GM19438 (cell line): ENCODE results near the gene TCTA.
A peak's percentile ranks its signal among the peaks of the same experiment; 100 is the strongest.

Source experiments
- ATAC-seq: cut with Tn5 transposase; IDR thresholded peaks from one replicate; pipeline ENCODE4 v1.9.1; 2021; ENCODE audit warnings: low read depth; ENCODE audit not compliant: unreplicated experiment

Gene TCTA

DNA sequence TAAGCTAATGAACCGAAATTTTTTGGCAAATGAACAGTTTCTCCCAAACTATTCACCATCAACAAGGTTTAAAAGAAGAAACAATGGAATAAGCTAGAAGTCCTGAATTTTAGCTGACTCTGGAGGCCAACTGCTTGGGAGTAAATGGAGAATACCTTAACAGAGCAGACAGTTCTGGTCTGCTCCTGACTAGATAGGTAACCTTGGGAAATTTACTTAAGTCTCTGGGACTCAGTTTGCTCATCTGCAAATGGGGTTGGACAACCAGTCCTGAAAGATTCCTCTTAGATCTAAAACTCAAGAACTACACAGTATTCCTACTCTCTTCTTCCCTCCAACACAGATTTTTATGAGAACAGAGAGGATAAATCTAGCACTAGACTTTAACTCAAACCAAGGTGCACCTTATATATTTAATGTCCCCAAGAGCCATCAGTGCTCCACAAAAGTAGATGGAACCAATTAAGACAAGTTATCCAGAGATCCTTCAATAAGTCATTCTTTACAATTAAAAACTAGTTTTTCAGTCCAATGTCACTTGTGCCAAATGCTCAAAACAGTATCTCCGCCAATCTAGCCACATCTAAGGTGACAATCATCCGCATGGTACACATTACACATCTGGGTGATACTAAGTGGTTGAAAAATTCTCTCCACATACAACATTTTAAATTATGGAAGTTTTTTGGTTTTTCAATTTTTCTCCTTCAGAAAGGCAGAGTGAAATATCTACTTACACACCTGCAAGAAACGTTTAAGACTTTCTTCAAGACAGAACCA lies 2.0 kb upstream of the TCTA start:
- ATAC-seq, result no peak

DNA sequence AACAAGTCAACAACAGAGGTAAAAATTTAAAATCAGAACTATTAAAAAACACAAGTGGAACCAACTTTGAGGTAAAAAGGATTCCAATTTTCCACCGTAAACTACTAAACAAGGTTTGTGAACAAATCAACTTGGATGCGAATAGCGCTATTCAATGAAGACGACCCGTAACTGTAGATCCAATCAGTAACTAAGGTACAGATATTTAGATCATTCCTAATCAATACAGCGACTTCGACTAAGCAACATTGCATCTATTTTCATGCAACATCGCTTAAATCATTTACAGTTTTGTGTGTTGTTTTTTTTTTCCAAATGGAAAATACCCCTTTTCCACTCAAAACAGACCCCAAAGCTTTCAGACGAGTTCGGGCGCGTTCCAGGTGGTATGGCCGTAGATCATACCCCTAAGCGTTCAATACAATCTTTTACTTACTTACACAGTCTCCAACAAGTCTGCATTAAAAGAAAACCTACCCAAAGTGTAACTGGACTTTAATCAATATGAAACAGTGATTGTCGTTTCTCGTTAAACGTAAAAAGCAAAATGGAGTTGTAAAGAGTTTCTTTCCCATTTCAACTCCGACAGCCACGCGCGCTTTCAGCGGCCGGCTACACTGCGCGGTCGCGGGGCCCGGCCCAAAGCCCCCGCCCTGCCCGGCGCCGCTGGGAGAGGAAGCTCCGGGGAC lies 1.2 kb upstream of the TCTA start:
- ATAC-seq, result no peak

GRCh38 chr3:49411535-49411967 lies 672 bp upstream of the TCTA start:
- ATAC-seq, result peak; percentile 28

DNA sequence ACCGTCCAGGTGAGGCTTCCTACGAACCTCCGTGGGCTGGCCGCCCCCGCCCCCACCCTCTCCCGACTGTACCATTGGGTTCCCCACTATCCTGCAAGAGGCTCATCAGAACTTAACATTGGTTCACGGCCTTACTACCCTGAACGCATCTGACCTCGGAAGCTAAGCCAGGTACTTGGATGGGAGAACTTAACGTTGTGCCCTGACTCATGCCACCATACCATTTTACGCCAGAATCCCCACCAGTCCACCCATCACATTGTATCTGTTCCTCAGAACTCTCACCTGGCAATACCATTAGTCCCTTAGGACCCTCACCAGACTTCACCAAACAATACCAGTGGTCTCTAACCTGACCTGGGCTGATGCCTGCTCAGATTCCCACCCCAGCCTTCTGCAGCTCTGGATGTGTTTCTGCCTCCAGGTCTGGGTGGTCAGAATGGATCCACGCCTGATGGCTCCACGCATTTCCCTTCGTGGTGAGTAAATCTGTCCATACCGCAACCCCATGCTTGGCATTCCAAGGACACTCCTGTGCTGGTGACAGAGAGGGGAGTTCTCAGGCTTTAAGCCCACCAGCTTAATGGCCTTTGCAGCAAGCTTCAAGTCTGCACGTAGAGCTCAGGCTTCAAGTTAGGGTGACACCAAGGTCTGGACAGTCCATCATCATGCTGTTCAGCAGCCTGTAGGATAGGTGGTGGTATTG lies 562 bp downstream of the TCTA start:
- no peak for ATAC-seq

DNA sequence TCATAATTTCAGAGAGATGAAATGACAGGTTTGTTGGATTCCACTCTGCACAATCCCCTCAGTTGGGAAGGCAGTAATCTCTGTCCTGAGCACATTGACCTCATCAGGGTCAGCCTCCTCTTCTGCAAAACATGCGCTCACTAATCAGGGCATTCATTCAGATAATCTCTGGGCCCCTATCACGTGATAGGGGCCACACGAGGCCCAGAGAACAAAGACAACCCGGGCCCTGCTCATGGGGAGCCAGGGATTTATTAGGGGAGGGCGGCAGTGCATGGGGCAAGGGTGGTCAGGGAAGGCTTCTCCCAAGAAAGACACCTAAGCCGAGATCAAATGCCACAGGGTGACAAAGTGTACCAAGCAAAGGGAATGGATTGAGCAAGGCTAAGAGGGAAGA lies 1.1 kb downstream of the TCTA start:
- no peak for ATAC-seq

- ATAC-seq, result no peak
These were observed 2.5 kb downstream of the TCTA start for GRCh38 chr3:49414753-49415152.

DNA sequence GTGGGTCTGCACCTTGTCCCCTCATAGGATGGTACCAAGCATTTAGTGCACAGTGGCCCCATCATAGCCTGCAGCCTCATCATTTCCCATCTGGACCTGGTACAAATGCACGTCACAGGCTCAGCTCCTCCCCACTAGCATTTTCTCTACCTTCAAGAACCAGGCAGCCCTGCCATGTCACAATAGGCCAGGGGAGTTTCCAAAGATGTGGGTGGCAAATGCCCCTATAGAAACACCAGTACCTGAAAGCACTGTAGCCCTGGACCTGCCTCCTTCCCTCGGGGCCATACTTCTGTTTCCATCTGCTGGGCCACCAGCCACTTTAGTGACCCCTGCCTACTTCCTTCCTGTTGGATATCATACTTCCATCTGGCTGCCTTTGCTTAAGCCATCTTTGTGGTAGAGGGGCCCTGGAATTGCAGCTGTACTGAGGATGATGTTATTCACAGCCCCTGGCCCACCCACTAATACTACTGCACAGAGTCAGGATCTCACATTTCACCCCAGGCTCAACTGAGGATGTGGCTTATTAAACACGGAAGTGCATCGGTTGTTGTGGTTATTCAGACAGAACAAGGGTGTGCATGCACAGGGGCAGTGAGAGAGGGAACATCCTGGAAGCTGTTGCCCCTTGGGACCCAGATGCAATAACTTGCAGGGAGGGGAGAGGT lies 3.8 kb downstream of the TCTA start:
- ATAC-seq, result no peak

DNA sequence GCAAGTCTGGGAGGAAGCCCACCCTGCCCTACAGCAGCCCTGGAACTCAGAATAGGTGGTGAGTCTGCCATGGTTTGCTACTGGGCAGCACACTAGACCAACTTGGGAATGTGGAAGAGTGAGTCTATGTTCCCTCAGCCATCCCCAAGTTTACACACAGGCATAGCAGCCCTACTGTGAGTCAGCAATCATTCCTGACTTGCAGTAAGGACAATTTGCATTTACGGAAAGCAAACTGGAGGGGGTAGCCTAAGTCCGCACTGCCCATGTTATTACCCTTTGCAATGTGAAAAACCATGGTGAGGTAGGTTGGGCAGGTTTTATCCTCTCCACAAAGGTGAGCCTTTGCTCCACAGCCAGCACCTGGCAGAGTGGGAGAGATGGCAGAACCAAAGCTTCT lies 4.6 kb downstream of the TCTA start:
- ATAC-seq, result no peak

DNA sequence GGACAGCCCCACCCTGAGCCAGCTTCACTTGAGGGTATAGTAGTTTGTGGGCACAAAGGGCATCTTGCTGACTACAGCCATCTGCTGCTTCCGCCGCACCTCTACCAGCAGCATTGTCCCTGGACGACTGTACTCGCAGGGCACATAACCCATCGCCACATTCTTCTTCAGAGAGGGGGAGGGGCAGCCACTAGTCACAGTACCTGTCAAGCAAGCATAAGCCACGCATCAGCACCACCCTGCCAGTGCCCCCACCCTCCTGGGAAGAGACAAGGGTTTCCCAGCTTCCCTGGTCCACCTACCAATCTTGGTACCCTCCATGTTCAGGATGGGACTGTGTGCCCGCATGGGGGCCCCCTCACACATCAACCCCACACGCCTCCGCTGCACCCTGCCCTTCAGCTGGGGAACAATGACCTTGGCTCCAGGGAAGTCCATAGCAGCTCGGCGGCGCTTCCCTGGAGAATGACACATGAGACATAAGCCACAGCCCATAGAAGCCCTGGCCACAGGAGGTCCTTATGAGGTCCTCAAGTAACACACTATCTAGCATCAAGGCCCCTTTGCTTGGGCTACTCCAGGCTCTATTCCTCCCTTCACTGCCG lies 5.4 kb downstream of the TCTA start:
- no peak for ATAC-seq

GRCh38 chr3:49421890-49422378 lies 9.7 kb downstream of the TCTA start:
- no peak for ATAC-seq

GRCh38 chr3:49422379-49423248 lies 10.4 kb downstream of the TCTA start, which contains the start of gene AMT:
AMT (minus strand) TSS chr3:49422473; CDS start chr3:49422450, 23 bp downstream.
- no peak for ATAC-seq

DNA sequence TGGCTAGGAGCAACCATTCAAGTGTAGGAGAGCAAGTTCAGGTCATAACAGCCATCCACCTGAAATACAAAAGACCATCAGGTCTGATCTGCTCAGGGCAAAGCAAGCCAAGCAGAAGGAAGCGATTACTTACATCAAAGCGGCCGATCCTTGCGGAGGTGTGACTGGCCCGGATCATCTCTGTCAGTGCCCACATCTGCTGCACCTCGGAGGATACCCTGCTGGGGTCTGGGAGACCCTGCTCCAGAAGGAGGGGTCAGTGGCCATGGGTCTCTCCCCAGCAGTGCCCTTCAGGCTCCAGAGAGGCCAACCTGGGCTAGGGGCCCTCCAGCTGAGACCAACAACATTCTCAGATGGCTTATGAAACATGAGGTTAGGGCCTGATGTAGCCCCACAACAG lies 12.6 kb downstream of the TCTA start:
- ATAC-seq, result no peak

DNA sequence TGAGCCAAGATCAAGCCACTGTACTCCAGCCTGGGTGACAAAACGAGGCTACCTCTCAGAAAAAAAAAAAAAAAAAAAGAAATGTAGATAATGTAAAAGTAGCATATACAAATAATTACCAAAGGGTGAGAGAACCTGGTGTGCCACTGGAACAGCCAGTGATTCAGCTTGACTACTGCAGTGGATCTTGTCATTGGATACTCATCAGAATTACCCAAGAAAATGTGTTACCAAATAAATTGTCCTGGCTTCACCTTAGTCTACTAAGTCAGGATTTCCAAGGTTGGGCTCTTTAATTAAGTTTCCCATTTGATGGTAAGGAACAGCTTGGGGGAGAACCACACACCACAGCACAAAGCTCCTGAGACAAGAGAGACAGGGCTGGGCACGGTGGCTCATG lies 15.4 kb downstream of the TCTA start:
- ATAC-seq, result no peak

GRCh38 chr3:49428752-49429080 lies 16.5 kb downstream of the TCTA start:
- ATAC-seq, result peak; percentile 17

DNA sequence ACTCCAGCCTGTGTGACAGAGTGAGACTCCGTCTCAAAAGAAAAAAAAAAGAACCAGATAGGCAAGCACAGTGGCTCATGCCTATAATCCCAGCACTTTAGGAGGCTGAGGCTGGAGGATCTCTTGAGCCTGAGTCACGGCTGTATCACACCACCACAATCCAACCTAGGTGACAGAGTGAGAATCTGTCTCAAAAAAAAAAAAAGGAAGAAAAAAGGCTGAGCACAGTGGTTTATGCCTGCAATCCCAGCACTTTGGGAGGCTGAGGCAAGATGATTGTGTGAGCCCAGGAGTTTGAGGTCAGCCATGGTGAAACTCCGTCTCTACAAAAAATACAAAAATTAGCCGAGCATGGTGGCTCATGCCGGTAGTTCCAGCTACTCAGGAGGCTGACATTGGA lies 22.5 kb downstream of the TCTA start:
- ATAC-seq, result no peak

- ATAC-seq, result no peak
These were observed 33.2 kb downstream of the TCTA start for GRCh38 chr3:49445391-49445790.

DNA sequence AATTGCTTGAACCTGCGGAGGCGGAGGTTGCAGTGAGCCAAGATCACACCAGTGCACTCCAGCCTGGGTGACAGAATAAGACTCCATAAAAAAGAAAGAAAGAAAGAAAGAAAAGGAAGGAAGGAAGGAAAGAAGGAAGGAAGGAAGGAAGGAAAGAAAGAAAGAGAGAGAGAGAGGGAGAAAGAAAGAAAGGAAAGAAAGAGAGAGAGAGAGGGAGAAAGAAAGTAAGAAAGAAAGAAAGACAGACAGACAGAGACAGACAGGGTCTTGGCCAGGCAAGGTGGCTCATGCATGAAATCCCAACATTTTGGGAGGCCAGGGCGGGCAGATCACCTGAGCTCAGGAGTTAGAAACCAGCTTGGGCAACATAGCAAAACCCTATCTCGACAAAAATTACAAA lies 41.4 kb downstream of the TCTA start:
- no peak for ATAC-seq

GRCh38 chr3:49454458-49454857 lies 42.2 kb downstream of the TCTA start:
- ATAC-seq, result no peak

- ATAC-seq, result no peak
These were observed 42.9 kb downstream of the TCTA start for GRCh38 chr3:49454898-49455681.
